NAMALWA (cell line): ENCODE results near the gene NYAP1.
"Not testable (repeated sequence)": the region's sequence is repeated elsewhere in the genome, so short reads cannot be mapped to it uniquely, and the experiment has no call there.

Experiments used
- DNase-seq: peaks from one replicate; pipeline ENCODE4 v3.0.0-alpha.2; 2015; ENCODE audit warnings: low spot score

Gene NYAP1

GRCh38 chr7:100483090-100483721, 521 bp upstream of the NYAP1 start:
- peak; percentile 89 for DNase-seq

- no peak for DNase-seq
These were observed 932 bp downstream of the NYAP1 start for GRCh38 chr7:100484673-100485045.

GRCh38 chr7:100485471-100485876, 1.7 kb downstream of the NYAP1 start:
- no peak for DNase-seq

- no peak for DNase-seq
These were observed 2.4 kb downstream of the NYAP1 start for GRCh38 chr7:100486111-100486636.

GRCh38 chr7:100486753-100487446, 3.2 kb downstream of the NYAP1 start:
- no peak for DNase-seq

GRCh38 chr7:100488333-100489095, 4.8 kb downstream of the NYAP1 start:
- no peak for DNase-seq

- DNase-seq = no peak
These were observed 5.4 kb downstream of the NYAP1 start for GRCh38 chr7:100489121-100489520.

GRCh38 chr7:100489824-100490223, 6.1 kb downstream of the NYAP1 start:
- DNase-seq = peak; percentile 96

- no peak for DNase-seq
These were observed 6.9 kb downstream of the NYAP1 start for GRCh38 chr7:100490483-100491191.

GRCh38 chr7:100491192-100491578, 7.5 kb downstream of the NYAP1 start:
- DNase-seq = no peak

GRCh38 chr7:100492738-100493475, 9.2 kb downstream of the NYAP1 start:
- no peak for DNase-seq

- DNase-seq = peak; percentile 52
These were observed 9.9 kb downstream of the NYAP1 start for GRCh38 chr7:100493476-100494264.

GRCh38 chr7:100496509-100496908, 12.8 kb downstream of the NYAP1 start:
- DNase-seq = no peak

- DNase-seq = not testable (repeated sequence)
These were observed 17.0 kb downstream of the NYAP1 start for GRCh38 chr7:100500743-100501142.

- not testable (repeated sequence) for DNase-seq
These were observed 20.3 kb downstream of the NYAP1 start for GRCh38 chr7:100504031-100504430.

- no peak for DNase-seq
These were observed 21.3 kb downstream of the NYAP1 start for GRCh38 chr7:100504887-100505611.

- DNase-seq = peak; percentile 51
These were observed 22.7 kb downstream of the NYAP1 start for GRCh38 chr7:100506356-100506923.

GRCh38 chr7:100509231-100509630, 25.5 kb downstream of the NYAP1 start:
- no peak for DNase-seq

GRCh38 chr7:100510437-100511239, 26.9 kb downstream of the NYAP1 start:
- no peak for DNase-seq
